NB4 (cell line): ENCODE data around the gene CTDSPL.
"Not testable (repeated sequence)": the region's sequence is repeated elsewhere in the genome, so short reads cannot be mapped to it uniquely, and the experiment has no call there.

Experiments
- MYC ChIP-seq: IDR thresholded peaks from 2 replicates; pipeline ENCODE4 v1.6.1; 2011; ENCODE audit warnings: low read depth, low read length
- POLR2A ChIP-seq: IDR thresholded peaks from 2 replicates; pipeline ENCODE4 v1.6.1; 2011; ENCODE audit warnings: mild to moderate bottlenecking; ENCODE audit not compliant: insufficient read length; ENCODE audit errors: extremely low read depth
- TF ChIP-seq, protein P1 (sequence below): IDR thresholded peaks from one replicate; pipeline ENCODE4 v1.5.1; 2012; ENCODE audit warnings: low read depth, low read length

DNA sequence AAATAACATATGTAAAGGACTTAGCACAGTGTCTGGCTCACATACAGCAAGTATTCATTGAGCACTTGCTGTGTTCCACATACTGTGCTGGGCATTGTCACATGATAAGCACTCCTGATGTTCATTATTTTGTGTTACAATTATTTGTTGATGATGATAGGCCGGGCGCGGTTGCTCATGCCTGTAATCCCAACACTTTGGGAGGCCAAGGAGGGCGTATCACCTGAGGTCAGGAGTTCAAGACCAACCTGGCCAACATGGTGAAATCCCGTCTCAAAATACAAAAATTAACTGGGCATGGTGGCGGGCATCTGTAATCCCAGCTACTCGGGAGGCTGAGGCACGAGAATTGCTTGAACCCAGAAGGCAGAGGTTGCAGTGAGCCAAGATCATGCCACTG is 110.4 kb downstream of the CTDSPL start:
- TF ChIP-seq, protein P1, sequence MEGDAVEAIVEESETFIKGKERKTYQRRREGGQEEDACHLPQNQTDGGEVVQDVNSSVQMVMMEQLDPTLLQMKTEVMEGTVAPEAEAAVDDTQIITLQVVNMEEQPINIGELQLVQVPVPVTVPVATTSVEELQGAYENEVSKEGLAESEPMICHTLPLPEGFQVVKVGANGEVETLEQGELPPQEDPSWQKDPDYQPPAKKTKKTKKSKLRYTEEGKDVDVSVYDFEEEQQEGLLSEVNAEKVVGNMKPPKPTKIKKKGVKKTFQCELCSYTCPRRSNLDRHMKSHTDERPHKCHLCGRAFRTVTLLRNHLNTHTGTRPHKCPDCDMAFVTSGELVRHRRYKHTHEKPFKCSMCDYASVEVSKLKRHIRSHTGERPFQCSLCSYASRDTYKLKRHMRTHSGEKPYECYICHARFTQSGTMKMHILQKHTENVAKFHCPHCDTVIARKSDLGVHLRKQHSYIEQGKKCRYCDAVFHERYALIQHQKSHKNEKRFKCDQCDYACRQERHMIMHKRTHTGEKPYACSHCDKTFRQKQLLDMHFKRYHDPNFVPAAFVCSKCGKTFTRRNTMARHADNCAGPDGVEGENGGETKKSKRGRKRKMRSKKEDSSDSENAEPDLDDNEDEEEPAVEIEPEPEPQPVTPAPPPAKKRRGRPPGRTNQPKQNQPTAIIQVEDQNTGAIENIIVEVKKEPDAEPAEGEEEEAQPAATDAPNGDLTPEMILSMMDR, result not testable (repeated sequence)
- TF ChIP-seq POLR2A, MYC: not testable (repeated sequence)
